Neural progenitor cell (in vitro differentiated cells): Measurements from ENCODE around the gene FKBP5. TPM values are rescaled to one million over a fixed set of nuclear protein-coding genes. Genes with fewer than 3 reads are reported as not detected.

Source experiments
- DNase-seq: peaks from one replicate; pipeline ENCODE4 v3.0.0-alpha.2; 2016; ENCODE audit warnings: low spot score
- H2AFZ ChIP-seq: fragments of 200-600 bp; sonication (generic); replicated peaks from 2 replicates; pipeline ENCODE4 v1.6.1; 2016; ENCODE audit warnings: antibody characterized with exemption
- H3F3A ChIP-seq: fragments of 200-600 bp; sonication (generic); 2 replicates; pipeline ENCODE4 v1.6.1; 2016; ENCODE audit warnings: antibody characterized with exemption, low read depth
- H3K27ac ChIP-seq: fragments of 200-600 bp; sonication (generic); 2 replicates; pipeline ENCODE4 v1.5.1; 2016; ENCODE audit warnings: mild to moderate bottlenecking
- H3K27me3 ChIP-seq: fragments of 200-600 bp; sonication (generic); 2 replicates; pipeline ENCODE4 v1.6.1; 2016; ENCODE audit warnings: mild to moderate bottlenecking, moderate library complexity
- H3K36me3 ChIP-seq: fragments of 200-600 bp; sonication (generic); 2 replicates; pipeline ENCODE4 v1.5.1; 2016
- H3K4me1 ChIP-seq: fragments of 200-600 bp; sonication (generic); 2 replicates; pipeline ENCODE4 v1.6.1; 2016; ENCODE audit warnings: mixed run types
- H3K4me2 ChIP-seq: fragments of 200-600 bp; sonication (generic); 2 replicates; pipeline ENCODE4 v1.6.1; 2016
- H3K4me3 ChIP-seq: fragments of 200-600 bp; sonication (generic); 2 replicates; pipeline ENCODE4 v1.5.1; 2016
- H3K79me2 ChIP-seq: fragments of 200-600 bp; sonication (generic); 2 replicates; pipeline ENCODE4 v1.6.1; 2016; ENCODE audit warnings: low read depth
- H3K9ac ChIP-seq: fragments of 200-600 bp; sonication (generic); 2 replicates; pipeline ENCODE4 v1.6.1; 2016
- H3K9me3 ChIP-seq: fragments of 200-600 bp; sonication (generic); 2 replicates; pipeline ENCODE4 v1.5.1; 2016; ENCODE audit warnings: low read depth
- H4K20me1 ChIP-seq: fragments of 200-600 bp; sonication (generic); 2 replicates; pipeline ENCODE4 v1.6.1; 2016; ENCODE audit warnings: low read depth
- H3K27ac Mint-ChIP-seq: 3 replicates; pipeline ENCODE4 v1.8.0; 2021; ENCODE audit warnings: mixed read lengths
- H3K27me3 Mint-ChIP-seq: 2 replicates; pipeline ENCODE4 v1.8.0; 2022; ENCODE audit warnings: low read depth, mild to moderate bottlenecking, inconsistent platforms, moderate library complexity, mixed read lengths; ENCODE audit not compliant: insufficient read depth
- H3K36me3 Mint-ChIP-seq: 3 replicates; pipeline ENCODE4 v1.8.0; 2021; ENCODE audit warnings: mixed read lengths
- H3K4me1 Mint-ChIP-seq: 3 replicates; pipeline ENCODE4 v1.8.0; 2021; ENCODE audit warnings: mixed read lengths
- H3K4me3 Mint-ChIP-seq: 3 replicates; pipeline ENCODE4 v1.8.0; 2021; ENCODE audit warnings: mild to moderate bottlenecking, moderate library complexity, mixed read lengths
- H3K9me3 Mint-ChIP-seq: 3 replicates; pipeline ENCODE4 v1.8.0; 2020; ENCODE audit warnings: mixed read lengths
- CTCF ChIP-seq: fragments of 200-600 bp; sonication (generic); IDR thresholded peaks from 2 replicates; pipeline ENCODE4 v1.5.1; 2017; ENCODE audit warnings: antibody characterized with exemption, mild to moderate bottlenecking
- EZH2 ChIP-seq: fragments of 200-600 bp; sonication (generic); IDR thresholded peaks from 2 replicates; pipeline ENCODE4 v1.6.1; 2017; ENCODE audit warnings: antibody characterized with exemption, mild to moderate bottlenecking, moderate library complexity
- EZH2phosphoT487 ChIP-seq: fragments of 200-600 bp; sonication (generic); IDR thresholded peaks from 2 replicates; pipeline ENCODE4 v1.6.1; 2017; ENCODE audit warnings: antibody characterized with exemption
- total RNA-seq: library from RNA; depleted of rRNA; stranded (reverse); fragments of >200 nt; gene quantifications from 2 replicates; pipeline ENCODE4 v1.2.3, GENCODE V29; 2015; ENCODE audit warnings: low replicate concordance

FKBP5 gene
- total RNA-seq, 1 donor from 2014 or later, result 20.9 TPM

- no peak overlapping the region for H3K27ac ChIP-seq
- H3K27me3 ChIP-seq, result no peaks in the 10 kb centered on the region
- Mint-ChIP-seq H3K36me3 (peaks cover 9% of the 10 kb centered on the region), H3K9me3 (peaks cover 2% of the 10 kb centered on the region), H3K4me1 (no peaks in the 10 kb centered on the region), H3K4me3 (no peak overlapping the region), H3K27ac (no peak overlapping the region), H3K27me3 (peaks cover 3% of the 10 kb centered on the region)
- DNase-seq, result no peak
- no peaks in the 10 kb centered on the region for H3K9me3 ChIP-seq
- no peak overlapping the region for H2AFZ ChIP-seq
- H3K36me3 ChIP-seq, result no peaks in the 10 kb centered on the region
- H3F3A ChIP-seq, result no peaks in the 10 kb centered on the region
- no peak for TF ChIP-seq EZH2
- no peak for TF ChIP-seq CTCF
- TF ChIP-seq EZH2phosphoT487, result no peak
- H4K20me1 ChIP-seq, result no peaks in the 10 kb centered on the region
- H3K79me2 ChIP-seq, result no peaks in the 10 kb centered on the region
- no peak overlapping the region for H3K4me3 ChIP-seq
- H3K4me2 ChIP-seq, result no peak overlapping the region
- H3K9ac ChIP-seq, result no peak overlapping the region
- H3K4me1 ChIP-seq, result no peaks in the 10 kb centered on the region
These were observed 62.3 kb downstream of the FKBP5 start for GRCh38 chr6:35626401-35626800.

GRCh38 chr6:35624341-35625070, 64.2 kb downstream of the FKBP5 start:
- Mint-ChIP-seq H3K27ac (no peak overlapping the region), H3K4me3 (no peak overlapping the region), H3K36me3 (peaks cover 11% of the 10 kb centered on the region), H3K4me1 (no peaks in the 10 kb centered on the region), H3K27me3 (peaks cover 3% of the 10 kb centered on the region), H3K9me3 (peaks cover 2% of the 10 kb centered on the region)
- no peaks in the 10 kb centered on the region for H3K79me2 ChIP-seq
- no peak for DNase-seq
- no peaks in the 10 kb centered on the region for H3F3A ChIP-seq
- no peaks in the 10 kb centered on the region for H3K36me3 ChIP-seq
- H3K9ac ChIP-seq, result no peak overlapping the region
- no peak overlapping the region for H3K4me2 ChIP-seq
- no peaks in the 10 kb centered on the region for H3K9me3 ChIP-seq
- H3K27ac ChIP-seq, result no peak overlapping the region
- no peak overlapping the region for H2AFZ ChIP-seq
- TF ChIP-seq CTCF, result peak; percentile 26
- TF ChIP-seq EZH2phosphoT487, result no peak
- H3K4me3 ChIP-seq, result no peak overlapping the region
- no peaks in the 10 kb centered on the region for H3K27me3 ChIP-seq
- H3K4me1 ChIP-seq, result no peaks in the 10 kb centered on the region
- H4K20me1 ChIP-seq, result no peaks in the 10 kb centered on the region

- no peak overlapping the region for H3K9ac ChIP-seq
- no peaks in the 10 kb centered on the region for H3K79me2 ChIP-seq
- H3K27me3 ChIP-seq, result no peaks in the 10 kb centered on the region
- H3K36me3 ChIP-seq, result no peaks in the 10 kb centered on the region
- H3K27me3 Mint-ChIP-seq, result peaks cover 5% of the 10 kb centered on the region
- no peaks in the 10 kb centered on the region for H3K4me1 ChIP-seq
- peaks cover 2% of the 10 kb centered on the region for H3K9me3 Mint-ChIP-seq
- no peaks in the 10 kb centered on the region for H3F3A ChIP-seq
- H3K4me3 Mint-ChIP-seq, result no peak overlapping the region
- TF ChIP-seq EZH2 (no peak), EZH2phosphoT487 (no peak), CTCF (no peak)
- no peak overlapping the region for H3K27ac Mint-ChIP-seq
- no peak overlapping the region for H3K27ac ChIP-seq
- H3K36me3 Mint-ChIP-seq, result peaks cover 18% of the 10 kb centered on the region
- H2AFZ ChIP-seq, result no peak overlapping the region
- no peaks in the 10 kb centered on the region for H3K9me3 ChIP-seq
- no peaks in the 10 kb centered on the region for H3K4me1 Mint-ChIP-seq
- DNase-seq, result no peak
- no peak overlapping the region for H3K4me3 ChIP-seq
- H4K20me1 ChIP-seq, result no peaks in the 10 kb centered on the region
- no peak overlapping the region for H3K4me2 ChIP-seq
These were observed 66.4 kb downstream of the FKBP5 start for GRCh38 chr6:35622283-35622682.
